GM23338 (cell line): Measurements from ENCODE around the gene MMAB. TPM values are rescaled to one million over a fixed set of nuclear protein-coding genes. Genes with fewer than 3 reads are reported as not detected.

Source experiments
- ATAC-seq: fragments of 200-7000 bp; cut with Tn5 transposase; 3 replicates; pipeline ENCODE4 v1.9.1; 2020
- DNase-seq: peaks from one replicate; pipeline ENCODE4 v3.0.0-alpha.2; 2015; ENCODE audit warnings: low spot score
- H2AFZ ChIP-seq: fragments of 200-600 bp; sonication (generic); 2 replicates; pipeline ENCODE4 v1.8.0; 2016; ENCODE audit warnings: antibody characterized with exemption, mild to moderate bottlenecking, moderate library complexity
- H3F3A ChIP-seq: fragments of 200-600 bp; sonication (generic); replicated peaks from 2 replicates; pipeline ENCODE4 v1.8.0; 2017; ENCODE audit warnings: antibody characterized with exemption, mixed run types, low read depth
- H3K27ac ChIP-seq: fragments of 200-600 bp; sonication (generic); 2 replicates; pipeline ENCODE4 v1.6.1; 2016; ENCODE audit warnings: low read depth
- H3K27me3 ChIP-seq: fragments of 200-600 bp; sonication (generic); 2 replicates; pipeline ENCODE4 v1.8.0; 2016; ENCODE audit warnings: mild to moderate bottlenecking, mixed run types, moderate library complexity; ENCODE audit not compliant: insufficient read depth
- H3K36me3 ChIP-seq: fragments of 200-600 bp; sonication (generic); 2 replicates; pipeline ENCODE4 v1.8.0; 2016; ENCODE audit warnings: mild to moderate bottlenecking; ENCODE audit not compliant: insufficient read depth
- H3K4me1 ChIP-seq: fragments of 200-600 bp; sonication (generic); 2 replicates; pipeline ENCODE4 v1.8.0; 2016; ENCODE audit warnings: mild to moderate bottlenecking, moderate library complexity; ENCODE audit not compliant: insufficient read depth
- H3K4me2 ChIP-seq: fragments of 200-600 bp; sonication (generic); 2 replicates; pipeline ENCODE4 v1.7.1; 2017; ENCODE audit warnings: mixed run types
- H3K4me3 ChIP-seq: fragments of 200-600 bp; sonication (generic); 2 replicates; pipeline ENCODE4 v1.6.1; 2016; ENCODE audit warnings: mixed run types
- H3K79me2 ChIP-seq: fragments of 200-600 bp; sonication (generic); replicated peaks from 2 replicates; pipeline ENCODE4 v1.8.0; 2017; ENCODE audit warnings: mild to moderate bottlenecking; ENCODE audit not compliant: insufficient read depth
- H3K9me2 ChIP-seq: fragments of 200-600 bp; sonication (generic); 2 replicates; pipeline ENCODE4 v1.8.0; 2017; ENCODE audit not compliant: insufficient read depth
- H4K20me1 ChIP-seq: fragments of 200-600 bp; sonication (generic); replicated peaks from 2 replicates; pipeline ENCODE4 v1.8.0; 2017; ENCODE audit warnings: mild to moderate bottlenecking; ENCODE audit not compliant: insufficient read depth
- H3K27ac Mint-ChIP-seq: 2 replicates; pipeline ENCODE4 v1.8.0; 2020; ENCODE audit warnings: inconsistent platforms, mild to moderate bottlenecking, moderate library complexity, mixed read lengths
- H3K27me3 Mint-ChIP-seq: 3 replicates; pipeline ENCODE4 v1.8.0; 2022; ENCODE audit warnings: low read depth, mild to moderate bottlenecking, moderate library complexity, mixed read lengths, inconsistent platforms; ENCODE audit not compliant: insufficient read depth, poor library complexity
- H3K36me3 Mint-ChIP-seq: 3 replicates; pipeline ENCODE4 v1.8.0; 2021; ENCODE audit warnings: low read depth, mild to moderate bottlenecking, inconsistent platforms, moderate library complexity, mixed read lengths
- H3K4me1 Mint-ChIP-seq: 3 replicates; pipeline ENCODE4 v1.8.0; 2020; ENCODE audit warnings: mild to moderate bottlenecking, inconsistent platforms, mixed read lengths
- H3K4me3 Mint-ChIP-seq: 3 replicates; pipeline ENCODE4 v1.8.0; 2021; ENCODE audit warnings: moderate library complexity, mild to moderate bottlenecking, inconsistent platforms, mixed read lengths
- H3K9me3 Mint-ChIP-seq: 3 replicates; pipeline ENCODE4 v1.8.0; 2020; ENCODE audit warnings: moderate library complexity, mild to moderate bottlenecking, inconsistent platforms, mixed read lengths
- EZH2 ChIP-seq: fragments of 200-600 bp; sonication (generic); IDR thresholded peaks from one replicate; pipeline ENCODE4 v1.8.0; 2017; ENCODE audit warnings: antibody characterized with exemption, mild to moderate bottlenecking, low read depth; ENCODE audit not compliant: unreplicated experiment
- EZH2phosphoT487 ChIP-seq: fragments of 200-600 bp; sonication (generic); IDR thresholded peaks from one replicate; pipeline ENCODE4 v1.8.1; 2018; ENCODE audit warnings: antibody characterized with exemption; ENCODE audit not compliant: unreplicated experiment
- JUNB ChIP-seq: IDR thresholded peaks from one replicate; pipeline ENCODE4 v1.6.1; 2016; ENCODE audit warnings: antibody characterized with exemption; ENCODE audit not compliant: unreplicated experiment
- POLR2AphosphoS5 ChIP-seq: IDR thresholded peaks from 2 replicates; pipeline ENCODE4 v1.6.1; 2016; ENCODE audit warnings: antibody characterized with exemption, low read depth
- ZNF114 ChIP-seq: fragments of 250-450 bp; sonication (Bioruptor Pico); IDR thresholded peaks from 2 replicates; pipeline ENCODE4 v1.5.0; 2020; ENCODE audit warnings: mild to moderate bottlenecking, moderate library complexity
- ZNF331 ChIP-seq: fragments of 250-450 bp; sonication (Bioruptor Pico); IDR thresholded peaks from 2 replicates; pipeline ENCODE4 v1.5.0; 2020; ENCODE audit warnings: low read depth, mild to moderate bottlenecking, moderate library complexity
- polyA plus RNA-seq: library from polyadenylated mRNA; unstranded; fragments of >200 nt; fragmentation: Nextera tagmentation; extraction: Ambion mirVana; gene quantifications from 2 replicates; pipeline ENCODE4 v1.2.1, GENCODE V29; 2016
- total RNA-seq: library from RNA; depleted of rRNA; stranded (reverse); fragments of >200 nt; shearing (Covaris generic); gene quantifications from 2 replicates; pipeline ENCODE4 v1.2.3, GENCODE V29; 2014
- TF ChIP-seq, protein P1 (sequence below), 2 experiments: fragments of 200-600 bp in 1 of 2; sonication (generic) in 1 of 2; conservative IDR thresholded peaks; 2 replicates each; pipeline versions ENCODE4 v1.5.1 to v1.6.1; 2016 to 2017; ENCODE audit warnings: antibody characterized with exemption in 2 of 2, low read depth in 2 of 2, mild to moderate bottlenecking in 2 of 2, moderate library complexity in 1 of 2
- TF ChIP-seq, protein P2 (sequence below): IDR thresholded peaks from one replicate; pipeline ENCODE4 v1.6.1; 2018; ENCODE audit warnings: antibody characterized with exemption; ENCODE audit not compliant: unreplicated experiment
- TF ChIP-seq, protein P3 (sequence below): IDR thresholded peaks from 2 replicates; pipeline ENCODE4 v1.6.1; 2016; ENCODE audit warnings: antibody characterized with exemption
- TF ChIP-seq, protein P4 (sequence below): fragments of 250-450 bp; sonication (Bioruptor Pico); IDR thresholded peaks from 2 replicates; pipeline ENCODE4 v1.5.0; 2020; ENCODE audit warnings: mild to moderate bottlenecking, moderate library complexity

Gene MMAB
- total and polyA plus RNA-seq, 2 experiments from 2014 or later, result 24.7 to 38.5 TPM

DNA sequence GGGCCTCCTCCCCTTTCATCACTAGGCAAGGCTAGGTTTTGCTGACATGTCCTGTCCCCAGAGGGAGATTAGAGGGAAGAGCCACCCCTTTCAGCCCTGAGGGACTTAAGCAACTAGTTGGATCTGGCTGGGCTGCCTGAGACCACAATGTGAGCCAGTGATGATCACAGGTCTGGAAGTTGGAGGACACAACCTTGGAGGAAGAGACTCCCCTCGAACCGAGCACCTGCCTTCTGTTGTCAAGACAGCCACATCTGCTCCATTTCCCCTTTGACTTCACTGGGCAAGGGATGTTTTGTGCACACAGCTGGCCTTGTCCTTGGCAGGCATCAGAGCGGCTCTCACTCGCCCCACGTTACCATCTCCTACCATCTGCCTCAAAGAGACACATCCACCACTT, 31.7 kb upstream of the MMAB start (continued):
- TF ChIP-seq, protein P1, sequence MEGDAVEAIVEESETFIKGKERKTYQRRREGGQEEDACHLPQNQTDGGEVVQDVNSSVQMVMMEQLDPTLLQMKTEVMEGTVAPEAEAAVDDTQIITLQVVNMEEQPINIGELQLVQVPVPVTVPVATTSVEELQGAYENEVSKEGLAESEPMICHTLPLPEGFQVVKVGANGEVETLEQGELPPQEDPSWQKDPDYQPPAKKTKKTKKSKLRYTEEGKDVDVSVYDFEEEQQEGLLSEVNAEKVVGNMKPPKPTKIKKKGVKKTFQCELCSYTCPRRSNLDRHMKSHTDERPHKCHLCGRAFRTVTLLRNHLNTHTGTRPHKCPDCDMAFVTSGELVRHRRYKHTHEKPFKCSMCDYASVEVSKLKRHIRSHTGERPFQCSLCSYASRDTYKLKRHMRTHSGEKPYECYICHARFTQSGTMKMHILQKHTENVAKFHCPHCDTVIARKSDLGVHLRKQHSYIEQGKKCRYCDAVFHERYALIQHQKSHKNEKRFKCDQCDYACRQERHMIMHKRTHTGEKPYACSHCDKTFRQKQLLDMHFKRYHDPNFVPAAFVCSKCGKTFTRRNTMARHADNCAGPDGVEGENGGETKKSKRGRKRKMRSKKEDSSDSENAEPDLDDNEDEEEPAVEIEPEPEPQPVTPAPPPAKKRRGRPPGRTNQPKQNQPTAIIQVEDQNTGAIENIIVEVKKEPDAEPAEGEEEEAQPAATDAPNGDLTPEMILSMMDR (conservative IDR thresholded peaks at IDR 0.05; ENCODE audit: low read depth in 2 of 2), result no peak

DNA sequence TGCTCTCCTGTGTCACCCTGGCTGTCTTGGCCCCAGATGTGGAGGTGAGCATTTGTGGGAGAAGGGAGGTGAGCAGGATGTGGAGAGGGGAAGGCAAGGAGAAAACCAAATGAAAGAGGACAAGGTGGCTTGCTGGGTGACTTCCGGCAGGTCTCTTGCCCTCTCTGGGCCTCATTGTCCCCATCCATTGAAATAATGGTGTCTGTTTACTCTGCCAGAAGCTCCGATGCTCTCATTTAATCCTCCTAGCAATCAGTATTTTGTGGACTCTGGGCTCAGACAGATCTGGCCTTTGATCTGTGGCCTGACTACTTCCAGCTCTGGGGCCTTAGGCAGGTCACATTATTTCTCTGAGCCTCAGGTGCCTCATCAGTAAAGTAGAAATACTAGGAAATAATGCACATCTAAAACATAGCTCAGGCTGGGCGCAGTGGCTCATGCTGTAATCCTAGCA, 30.9 kb upstream of the MMAB start:
- H3K4me3 ChIP-seq, result no peak overlapping the region
- Mint-ChIP-seq H3K27me3 (peaks cover 4% of the 10 kb centered on the region), H3K9me3 (no peaks in the 10 kb centered on the region), H3K27ac (no peak overlapping the region), H3K36me3 (no peaks in the 10 kb centered on the region), H3K4me3 (no peak overlapping the region), H3K4me1 (peaks cover 6% of the 10 kb centered on the region)
- H3K4me1 ChIP-seq, result peaks cover 6% of the 10 kb centered on the region; the same call in 1 of the 2 replicates
- no peak for DNase-seq
- H3K27ac ChIP-seq, result no peak overlapping the region
- no peak overlapping the region for H2AFZ ChIP-seq
- no peaks in the 10 kb centered on the region for H3K79me2 ChIP-seq
- 0 out of 2 replicates have a peak, but pooled peaks cover 2% of the 10 kb centered on the region for H3F3A ChIP-seq
- H4K20me1 ChIP-seq, result no peaks in the 10 kb centered on the region
- H3K36me3 ChIP-seq, result no peaks in the 10 kb centered on the region
- H3K27me3 ChIP-seq, result no peaks in the 10 kb centered on the region
- ATAC-seq, result no peak
- no peak for TF ChIP-seq ZNF114 (CRISPR knock-in tag)
- TF ChIP-seq EZH2phosphoT487, result no peak
- TF ChIP-seq, protein P1 (conservative IDR thresholded peaks at IDR 0.05; ENCODE audit: low read depth in 2 of 2), result no peak
- no peak for TF ChIP-seq POLR2AphosphoS5
- no peak for TF ChIP-seq ZNF331 (CRISPR knock-in tag)
- TF ChIP-seq, protein P2, sequence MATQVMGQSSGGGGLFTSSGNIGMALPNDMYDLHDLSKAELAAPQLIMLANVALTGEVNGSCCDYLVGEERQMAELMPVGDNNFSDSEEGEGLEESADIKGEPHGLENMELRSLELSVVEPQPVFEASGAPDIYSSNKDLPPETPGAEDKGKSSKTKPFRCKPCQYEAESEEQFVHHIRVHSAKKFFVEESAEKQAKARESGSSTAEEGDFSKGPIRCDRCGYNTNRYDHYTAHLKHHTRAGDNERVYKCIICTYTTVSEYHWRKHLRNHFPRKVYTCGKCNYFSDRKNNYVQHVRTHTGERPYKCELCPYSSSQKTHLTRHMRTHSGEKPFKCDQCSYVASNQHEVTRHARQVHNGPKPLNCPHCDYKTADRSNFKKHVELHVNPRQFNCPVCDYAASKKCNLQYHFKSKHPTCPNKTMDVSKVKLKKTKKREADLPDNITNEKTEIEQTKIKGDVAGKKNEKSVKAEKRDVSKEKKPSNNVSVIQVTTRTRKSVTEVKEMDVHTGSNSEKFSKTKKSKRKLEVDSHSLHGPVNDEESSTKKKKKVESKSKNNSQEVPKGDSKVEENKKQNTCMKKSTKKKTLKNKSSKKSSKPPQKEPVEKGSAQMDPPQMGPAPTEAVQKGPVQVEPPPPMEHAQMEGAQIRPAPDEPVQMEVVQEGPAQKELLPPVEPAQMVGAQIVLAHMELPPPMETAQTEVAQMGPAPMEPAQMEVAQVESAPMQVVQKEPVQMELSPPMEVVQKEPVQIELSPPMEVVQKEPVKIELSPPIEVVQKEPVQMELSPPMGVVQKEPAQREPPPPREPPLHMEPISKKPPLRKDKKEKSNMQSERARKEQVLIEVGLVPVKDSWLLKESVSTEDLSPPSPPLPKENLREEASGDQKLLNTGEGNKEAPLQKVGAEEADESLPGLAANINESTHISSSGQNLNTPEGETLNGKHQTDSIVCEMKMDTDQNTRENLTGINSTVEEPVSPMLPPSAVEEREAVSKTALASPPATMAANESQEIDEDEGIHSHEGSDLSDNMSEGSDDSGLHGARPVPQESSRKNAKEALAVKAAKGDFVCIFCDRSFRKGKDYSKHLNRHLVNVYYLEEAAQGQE, result no peak
- TF ChIP-seq, protein P3, sequence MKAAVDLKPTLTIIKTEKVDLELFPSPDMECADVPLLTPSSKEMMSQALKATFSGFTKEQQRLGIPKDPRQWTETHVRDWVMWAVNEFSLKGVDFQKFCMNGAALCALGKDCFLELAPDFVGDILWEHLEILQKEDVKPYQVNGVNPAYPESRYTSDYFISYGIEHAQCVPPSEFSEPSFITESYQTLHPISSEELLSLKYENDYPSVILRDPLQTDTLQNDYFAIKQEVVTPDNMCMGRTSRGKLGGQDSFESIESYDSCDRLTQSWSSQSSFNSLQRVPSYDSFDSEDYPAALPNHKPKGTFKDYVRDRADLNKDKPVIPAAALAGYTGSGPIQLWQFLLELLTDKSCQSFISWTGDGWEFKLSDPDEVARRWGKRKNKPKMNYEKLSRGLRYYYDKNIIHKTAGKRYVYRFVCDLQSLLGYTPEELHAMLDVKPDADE, result no peak
- TF ChIP-seq JUNB, result no peak
- TF ChIP-seq EZH2, result no peak
- TF ChIP-seq, protein P4, sequence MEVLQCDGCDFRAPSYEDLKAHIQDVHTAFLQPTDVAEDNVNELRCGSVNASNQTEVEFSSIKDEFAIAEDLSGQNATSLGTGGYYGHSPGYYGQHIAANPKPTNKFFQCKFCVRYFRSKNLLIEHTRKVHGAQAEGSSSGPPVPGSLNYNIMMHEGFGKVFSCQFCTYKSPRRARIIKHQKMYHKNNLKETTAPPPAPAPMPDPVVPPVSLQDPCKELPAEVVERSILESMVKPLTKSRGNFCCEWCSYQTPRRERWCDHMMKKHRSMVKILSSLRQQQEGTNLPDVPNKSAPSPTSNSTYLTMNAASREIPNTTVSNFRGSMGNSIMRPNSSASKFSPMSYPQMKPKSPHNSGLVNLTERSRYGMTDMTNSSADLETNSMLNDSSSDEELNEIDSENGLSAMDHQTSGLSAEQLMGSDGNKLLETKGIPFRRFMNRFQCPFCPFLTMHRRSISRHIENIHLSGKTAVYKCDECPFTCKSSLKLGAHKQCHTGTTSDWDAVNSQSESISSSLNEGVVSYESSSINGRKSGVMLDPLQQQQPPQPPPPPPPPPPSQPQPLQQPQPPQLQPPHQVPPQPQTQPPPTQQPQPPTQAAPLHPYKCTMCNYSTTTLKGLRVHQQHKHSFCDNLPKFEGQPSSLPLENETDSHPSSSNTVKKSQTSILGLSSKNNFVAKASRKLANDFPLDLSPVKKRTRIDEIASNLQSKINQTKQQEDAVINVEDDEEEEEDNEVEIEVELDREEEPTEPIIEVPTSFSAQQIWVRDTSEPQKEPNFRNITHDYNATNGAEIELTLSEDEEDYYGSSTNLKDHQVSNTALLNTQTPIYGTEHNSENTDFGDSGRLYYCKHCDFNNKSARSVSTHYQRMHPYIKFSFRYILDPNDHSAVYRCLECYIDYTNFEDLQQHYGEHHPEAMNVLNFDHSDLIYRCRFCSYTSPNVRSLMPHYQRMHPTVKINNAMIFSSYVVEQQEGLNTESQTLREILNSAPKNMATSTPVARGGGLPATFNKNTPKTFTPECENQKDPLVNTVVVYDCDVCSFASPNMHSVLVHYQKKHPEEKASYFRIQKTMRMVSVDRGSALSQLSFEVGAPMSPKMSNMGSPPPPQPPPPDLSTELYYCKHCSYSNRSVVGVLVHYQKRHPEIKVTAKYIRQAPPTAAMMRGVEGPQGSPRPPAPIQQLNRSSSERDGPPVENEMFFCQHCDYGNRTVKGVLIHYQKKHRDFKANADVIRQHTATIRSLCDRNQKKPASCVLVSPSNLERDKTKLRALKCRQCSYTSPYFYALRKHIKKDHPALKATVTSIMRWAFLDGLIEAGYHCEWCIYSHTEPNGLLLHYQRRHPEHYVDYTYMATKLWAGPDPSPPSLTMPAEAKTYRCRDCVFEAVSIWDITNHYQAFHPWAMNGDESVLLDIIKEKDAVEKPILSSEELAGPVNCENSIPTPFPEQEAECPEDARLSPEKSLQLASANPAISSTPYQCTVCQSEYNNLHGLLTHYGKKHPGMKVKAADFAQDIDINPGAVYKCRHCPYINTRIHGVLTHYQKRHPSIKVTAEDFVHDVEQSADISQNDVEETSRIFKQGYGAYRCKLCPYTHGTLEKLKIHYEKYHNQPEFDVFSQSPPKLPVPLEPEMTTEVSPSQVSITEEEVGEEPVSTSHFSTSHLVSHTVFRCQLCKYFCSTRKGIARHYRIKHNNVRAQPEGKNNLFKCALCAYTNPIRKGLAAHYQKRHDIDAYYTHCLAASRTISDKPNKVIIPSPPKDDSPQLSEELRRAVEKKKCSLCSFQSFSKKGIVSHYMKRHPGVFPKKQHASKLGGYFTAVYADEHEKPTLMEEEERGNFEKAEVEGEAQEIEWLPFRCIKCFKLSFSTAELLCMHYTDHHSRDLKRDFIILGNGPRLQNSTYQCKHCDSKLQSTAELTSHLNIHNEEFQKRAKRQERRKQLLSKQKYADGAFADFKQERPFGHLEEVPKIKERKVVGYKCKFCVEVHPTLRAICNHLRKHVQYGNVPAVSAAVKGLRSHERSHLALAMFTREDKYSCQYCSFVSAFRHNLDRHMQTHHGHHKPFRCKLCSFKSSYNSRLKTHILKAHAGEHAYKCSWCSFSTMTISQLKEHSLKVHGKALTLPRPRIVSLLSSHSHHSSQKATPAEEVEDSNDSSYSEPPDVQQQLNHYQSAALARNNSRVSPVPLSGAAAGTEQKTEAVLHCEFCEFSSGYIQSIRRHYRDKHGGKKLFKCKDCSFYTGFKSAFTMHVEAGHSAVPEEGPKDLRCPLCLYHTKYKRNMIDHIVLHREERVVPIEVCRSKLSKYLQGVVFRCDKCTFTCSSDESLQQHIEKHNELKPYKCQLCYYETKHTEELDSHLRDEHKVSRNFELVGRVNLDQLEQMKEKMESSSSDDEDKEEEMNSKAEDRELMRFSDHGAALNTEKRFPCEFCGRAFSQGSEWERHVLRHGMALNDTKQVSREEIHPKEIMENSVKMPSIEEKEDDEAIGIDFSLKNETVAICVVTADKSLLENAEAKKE (CRISPR knock-in tag), result no peak
- H3K9me2 ChIP-seq, result no peaks in the 10 kb centered on the region
- no peak overlapping the region for H3K4me2 ChIP-seq
